HG02571 (cell line): ENCODE results near the gene SRSF4.

ENCODE experiments used
- ATAC-seq: cut with Tn5 transposase; IDR thresholded peaks from one replicate; pipeline ENCODE4 v1.9.1; 2021; ENCODE audit warnings: mild to moderate bottlenecking, moderate library complexity; ENCODE audit not compliant: unreplicated experiment

Gene SRSF4

GRCh38 chr1:29099286-29099685 lies 82.4 kb downstream of the SRSF4 start:
- no peak for ATAC-seq
